GM18519 (cell line): ENCODE results near the gene TMEM181.
"Not testable (repeated sequence)": the region's sequence is repeated elsewhere in the genome, so short reads cannot be mapped to it uniquely, and the experiment has no call there.

Experiments
- ATAC-seq: cut with Tn5 transposase; IDR thresholded peaks from one replicate; pipeline ENCODE4 v1.9.1; 2021; ENCODE audit warnings: mild to moderate bottlenecking, moderate library complexity; ENCODE audit not compliant: unreplicated experiment, low FRiP score

TMEM181 gene

DNA sequence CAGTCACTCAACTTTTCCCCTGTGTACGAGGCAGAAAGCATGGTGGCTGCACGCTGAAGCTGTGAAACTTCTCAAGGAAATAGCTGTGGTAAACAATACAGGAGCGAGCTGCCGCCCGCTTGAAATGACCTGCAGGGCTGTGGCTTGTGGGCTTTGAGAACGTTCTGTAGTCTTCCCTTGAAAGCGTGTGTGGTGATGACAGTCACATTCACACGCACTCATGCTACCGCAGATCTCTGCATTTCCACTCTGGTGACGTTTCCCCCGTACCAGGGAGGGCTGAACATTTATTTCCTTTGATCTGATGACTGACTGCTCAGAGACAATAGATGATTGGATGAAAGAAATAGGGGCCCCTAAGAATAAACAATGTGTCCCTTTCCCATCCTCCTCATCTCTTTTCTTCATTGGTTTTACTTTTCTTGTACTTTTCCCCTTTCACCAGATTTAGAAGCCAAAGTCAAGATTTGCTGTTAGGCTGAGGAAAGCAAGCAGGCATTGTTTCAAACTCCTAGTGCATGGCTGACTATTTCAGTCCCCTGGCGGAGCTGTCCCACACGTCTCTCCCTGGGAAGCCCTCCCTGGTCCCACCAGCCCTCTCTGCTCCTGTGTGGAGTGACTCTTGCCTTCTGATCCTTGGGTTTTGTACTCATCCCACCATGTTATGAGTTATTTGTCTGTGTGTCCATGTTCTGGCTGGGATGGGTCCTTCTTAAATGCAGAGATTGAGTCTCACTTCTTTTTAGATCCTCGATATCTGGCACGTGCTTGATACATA, 93.9 kb downstream of the TMEM181 start:
- ATAC-seq: peak; percentile 55

DNA sequence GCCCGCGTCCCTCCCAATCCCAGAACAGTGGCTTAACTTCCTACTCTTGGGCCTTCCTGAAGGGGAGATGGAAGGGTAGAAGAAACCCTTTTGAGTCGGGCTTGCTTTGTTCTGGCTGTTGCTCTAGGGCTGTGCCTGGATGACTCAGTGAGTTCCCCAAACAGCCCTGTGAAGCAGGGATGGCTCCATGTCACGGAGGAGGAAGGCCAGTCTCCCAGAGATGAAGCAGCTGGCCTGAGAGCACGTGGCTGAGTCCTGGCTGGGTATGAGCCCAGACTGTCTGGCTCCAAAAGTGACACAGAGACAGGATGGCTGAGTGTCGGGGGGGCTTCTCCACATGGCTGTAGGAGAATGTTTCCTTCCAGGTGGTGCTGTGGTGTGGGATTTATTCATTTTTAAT, 94.6 kb downstream of the TMEM181 start:
- no peak for ATAC-seq

DNA sequence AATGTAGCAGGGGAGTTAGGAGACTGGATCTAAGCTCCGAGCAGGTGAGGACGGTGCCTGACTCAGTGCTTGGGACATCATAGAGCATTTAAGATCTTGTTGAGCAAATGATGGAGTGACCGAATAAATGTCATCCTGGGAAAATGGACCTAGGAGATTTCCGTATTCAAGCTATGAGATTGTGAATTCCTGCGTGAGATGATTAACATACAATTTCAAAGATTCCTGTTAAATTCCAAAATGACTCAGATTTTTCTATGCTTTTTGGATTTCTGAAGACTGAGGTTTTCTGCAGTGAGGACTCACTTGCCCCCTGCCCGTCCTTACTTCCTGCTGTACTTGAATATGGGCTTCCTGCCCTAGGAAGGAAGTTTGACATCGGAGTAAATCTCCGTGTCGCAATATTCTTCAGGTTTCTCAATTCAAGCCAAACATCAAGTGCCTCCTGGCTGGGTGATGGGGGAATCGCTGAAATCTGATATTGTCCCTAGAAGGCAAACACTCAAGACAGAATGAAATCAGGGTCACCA, 95.1 kb downstream of the TMEM181 start:
- no peak for ATAC-seq

DNA sequence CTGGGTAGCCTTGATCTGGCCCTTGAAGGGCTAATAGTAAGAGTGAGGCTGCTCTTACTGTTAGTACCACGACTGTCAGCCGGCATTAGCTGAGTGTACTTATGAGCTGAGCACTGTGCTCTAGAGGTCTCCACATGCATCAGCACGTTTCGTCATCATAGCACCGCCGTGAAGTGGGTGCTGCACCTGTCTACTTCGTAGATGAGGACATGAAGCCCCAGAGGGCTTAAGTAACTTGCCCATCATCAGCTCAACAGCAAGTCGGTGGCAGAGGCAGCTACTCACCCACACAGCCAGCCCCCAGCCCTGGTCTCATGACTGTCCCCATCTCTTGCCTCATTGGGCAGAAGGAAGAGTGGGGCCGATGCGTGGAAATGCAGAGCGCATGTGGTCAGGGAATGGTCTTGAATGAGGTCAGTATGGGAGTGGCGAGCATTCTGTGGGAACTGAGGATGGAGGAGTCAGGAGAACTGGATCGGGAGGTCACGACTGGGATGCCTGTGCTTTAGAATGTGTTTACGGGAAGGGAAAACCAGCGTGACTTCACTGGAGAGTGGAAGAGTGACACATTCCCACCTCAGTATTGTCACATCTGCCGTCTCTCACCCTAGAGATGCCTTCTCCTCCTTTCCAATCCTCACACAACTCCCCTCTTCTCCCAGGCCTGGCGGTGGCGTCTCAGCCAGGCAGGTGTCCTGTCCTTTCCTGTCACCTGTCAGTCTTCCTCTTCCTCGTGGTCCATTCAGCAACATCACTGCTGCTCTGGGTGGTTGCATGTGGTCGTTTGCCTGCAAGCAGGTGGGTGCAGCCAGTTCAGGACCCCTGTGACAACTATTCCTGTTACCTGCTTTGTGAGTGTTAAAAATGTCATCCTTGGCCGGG, 95.9 kb downstream of the TMEM181 start:
- no peak for ATAC-seq

- not testable (repeated sequence) for ATAC-seq
Observed at GRCh38 chr6:158656986-158657385, 97.1 kb downstream of the TMEM181 start.

DNA sequence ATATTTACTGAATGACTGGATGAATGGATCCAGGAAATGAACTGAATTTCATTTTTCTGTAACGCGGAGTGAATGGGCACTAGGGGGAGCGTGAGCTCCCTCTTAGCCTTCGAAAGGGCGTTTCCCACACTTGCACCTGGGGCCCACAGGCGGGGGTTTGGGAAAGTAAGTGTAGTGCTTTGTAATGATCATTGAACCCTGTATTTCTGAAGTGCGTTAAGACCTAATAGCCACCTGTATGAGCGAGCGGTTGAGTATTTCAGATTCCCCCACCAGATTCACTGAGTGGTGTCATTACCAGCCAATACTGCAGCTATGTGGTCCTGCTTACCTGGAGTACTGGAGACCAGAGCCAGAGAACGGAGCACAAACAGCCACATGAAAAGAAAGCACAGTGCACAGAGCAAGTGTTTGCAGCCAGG, 100.5 kb downstream of the TMEM181 start:
- ATAC-seq: no peak

DNA sequence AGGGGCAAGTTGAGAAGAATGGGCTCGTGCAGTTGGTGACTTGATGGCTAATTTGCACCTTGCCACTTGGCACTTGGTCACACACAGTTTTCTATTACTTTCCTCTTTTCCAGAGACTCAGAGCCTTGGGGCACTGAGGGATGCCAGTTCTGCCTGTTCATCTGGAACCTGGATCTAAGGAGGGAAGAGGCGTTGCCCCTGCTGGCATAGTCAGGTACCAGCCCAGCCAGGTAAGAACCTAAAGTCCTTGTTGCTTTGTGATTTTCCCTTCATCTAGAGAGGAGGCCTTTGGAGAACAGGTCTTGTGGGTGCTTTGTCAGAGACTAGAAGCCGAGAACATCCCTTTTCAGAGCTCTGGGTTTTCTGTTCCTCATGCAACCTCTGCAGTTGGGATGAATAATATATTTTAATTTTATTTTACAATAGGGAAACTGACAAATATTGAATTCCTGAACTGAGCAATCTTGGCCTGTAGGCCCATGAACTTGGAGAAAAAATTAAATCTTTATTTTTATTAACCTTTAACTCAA, 101.3 kb downstream of the TMEM181 start:
- ATAC-seq: no peak

GRCh38 chr6:158662607-158662953, 102.7 kb downstream of the TMEM181 start:
- ATAC-seq: no peak

- no peak for ATAC-seq
Observed at GRCh38 chr6:158662954-158663624, 103.2 kb downstream of the TMEM181 start.

- ATAC-seq: no peak
Observed at GRCh38 chr6:158663625-158664165, 103.8 kb downstream of the TMEM181 start.

- ATAC-seq: no peak
Observed at GRCh38 chr6:158665332-158665731, 105.4 kb downstream of the TMEM181 start.

DNA sequence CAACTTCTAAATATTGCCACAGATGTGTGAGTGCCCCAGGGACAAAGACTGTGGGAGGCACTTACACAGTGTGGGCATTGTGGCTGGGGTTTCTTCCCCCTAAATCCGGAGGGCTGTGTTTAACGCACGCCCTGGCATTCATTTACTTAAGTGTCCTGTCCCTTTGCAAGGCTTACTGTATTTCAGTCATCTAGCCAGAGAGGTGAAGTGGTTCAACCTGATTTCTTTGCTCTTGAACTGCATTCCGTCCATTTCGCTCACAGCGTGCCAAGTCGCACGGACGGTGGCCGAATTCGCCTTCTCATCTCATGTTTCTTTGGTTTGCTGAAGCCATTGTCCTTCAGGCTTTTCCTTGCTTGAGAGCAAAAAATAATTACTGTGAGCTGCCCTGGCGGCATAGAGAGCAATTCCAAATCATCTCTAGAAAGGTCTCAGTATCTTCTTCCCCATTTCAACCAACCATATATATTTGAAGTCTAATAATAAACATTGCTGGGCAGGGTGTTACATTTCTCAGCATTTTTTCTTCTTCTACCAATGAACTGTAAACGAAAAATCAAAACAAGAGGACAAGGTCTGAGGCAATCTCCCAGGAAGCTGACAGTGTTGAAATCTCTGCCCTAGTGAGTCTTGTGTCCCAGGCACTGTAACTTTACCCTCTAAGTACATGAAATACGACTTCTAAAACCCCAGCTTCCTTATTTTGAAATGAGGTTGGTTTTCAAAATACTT, 106.9 kb downstream of the TMEM181 start:
- ATAC-seq: no peak

DNA sequence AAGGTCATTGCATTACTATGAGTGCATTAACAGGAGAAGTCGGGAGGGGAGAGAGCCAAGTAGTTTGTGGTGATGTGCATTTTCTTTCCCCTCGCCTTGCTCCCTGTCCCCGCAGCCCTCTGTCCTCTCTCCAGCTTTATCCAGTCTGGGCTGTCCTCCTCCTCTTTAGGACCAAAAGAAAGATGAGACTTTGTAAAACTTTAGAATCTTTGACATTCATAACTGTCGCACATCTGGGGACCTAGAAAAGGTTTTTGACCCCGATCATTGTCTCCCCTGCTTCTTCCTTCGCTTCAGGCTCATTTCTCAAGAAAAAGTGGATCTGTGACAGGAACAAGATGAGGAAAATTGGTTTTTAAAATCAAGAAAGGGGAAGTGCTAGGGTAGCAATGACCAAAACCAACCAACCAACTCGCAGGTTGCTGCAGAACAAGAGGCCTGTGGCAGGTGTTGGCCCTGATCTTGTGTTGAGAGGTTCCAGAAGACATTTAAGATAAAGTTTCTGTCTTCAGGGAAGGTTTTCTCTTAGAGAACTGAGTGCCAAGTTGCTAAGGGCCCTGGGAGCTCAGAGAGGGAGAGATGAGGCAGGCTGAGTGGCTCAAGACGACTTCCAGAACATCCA, 107.6 kb downstream of the TMEM181 start:
- ATAC-seq: no peak

DNA sequence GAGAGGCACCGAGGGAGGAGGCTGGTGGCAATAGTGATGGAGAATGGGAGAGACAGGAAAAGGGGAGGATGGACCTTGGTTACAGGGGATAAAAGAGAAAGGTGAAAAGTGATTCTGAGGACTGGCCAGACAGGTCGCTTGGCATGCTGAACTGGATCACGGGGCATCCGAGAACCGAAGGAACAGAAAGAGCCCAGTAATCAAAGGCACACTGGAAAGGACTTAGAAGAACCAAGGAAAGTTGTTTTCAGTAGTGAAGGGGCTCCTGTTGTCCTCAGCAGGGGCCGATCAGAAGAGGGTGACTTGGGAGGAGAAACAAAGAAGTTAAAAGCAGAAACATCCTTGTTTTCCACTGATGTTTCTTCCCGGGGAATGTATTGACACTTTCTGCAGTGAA, 108.8 kb downstream of the TMEM181 start:
- ATAC-seq: no peak

GRCh38 chr6:158669145-158670035, 109.5 kb downstream of the TMEM181 start:
- ATAC-seq: no peak

DNA sequence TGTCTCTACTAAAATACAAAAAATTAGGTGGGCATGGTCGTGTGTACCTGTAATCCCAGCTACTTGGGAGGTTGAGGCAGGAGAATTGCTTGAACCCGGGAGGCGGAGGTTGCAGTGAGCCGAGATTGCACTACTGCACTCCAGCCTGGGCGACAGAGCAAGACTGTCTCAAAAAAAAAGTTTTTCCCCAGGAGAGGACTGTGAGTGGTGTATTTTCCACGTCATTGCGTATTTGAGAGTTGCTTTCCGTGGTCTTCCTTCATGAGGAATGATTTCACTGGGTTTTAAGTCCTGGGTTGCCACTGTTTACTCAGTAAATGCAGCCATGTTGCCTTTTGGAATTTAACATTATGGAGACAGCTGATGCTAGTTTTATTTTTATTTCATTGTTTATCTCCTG, 112.2 kb downstream of the TMEM181 start:
- not testable (repeated sequence) for ATAC-seq

DNA sequence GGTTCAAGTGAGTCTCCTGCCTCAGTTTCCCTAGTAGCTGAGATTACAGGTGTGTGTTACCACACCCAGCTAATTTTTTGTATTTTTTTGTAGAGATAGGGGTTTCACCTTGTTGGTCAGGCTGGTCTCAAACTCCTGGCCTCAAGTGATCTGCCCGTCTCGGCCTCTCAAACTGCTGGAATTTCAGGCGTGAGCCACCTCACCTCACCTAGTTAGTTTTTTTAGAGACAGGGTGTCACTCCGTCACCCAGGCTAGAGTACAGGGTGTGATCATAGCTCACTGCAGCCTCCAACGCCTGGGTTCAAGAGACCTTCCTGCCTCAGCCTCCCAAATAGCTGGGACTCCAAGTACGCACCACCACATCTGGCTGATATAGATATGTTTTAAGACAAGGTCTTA, 112.8 kb downstream of the TMEM181 start:
- ATAC-seq: no peak
